Neural progenitor cell (in vitro differentiated cells): ENCODE measurements around the gene BEX5. TPM values are rescaled to one million over a fixed set of nuclear protein-coding genes. Genes with fewer than 3 reads are reported as not detected.

ENCODE experiments used
- DNase-seq: peaks from one replicate; pipeline ENCODE4 v3.0.0-alpha.2; 2016; ENCODE audit warnings: low spot score
- H2AFZ ChIP-seq: fragments of 200-600 bp; sonication (generic); replicated peaks from 2 replicates; pipeline ENCODE4 v1.6.1; 2016; ENCODE audit warnings: antibody characterized with exemption
- H3F3A ChIP-seq: fragments of 200-600 bp; sonication (generic); 2 replicates; pipeline ENCODE4 v1.6.1; 2016; ENCODE audit warnings: antibody characterized with exemption, low read depth
- H3K27ac ChIP-seq: fragments of 200-600 bp; sonication (generic); 2 replicates; pipeline ENCODE4 v1.5.1; 2016; ENCODE audit warnings: mild to moderate bottlenecking
- H3K27me3 ChIP-seq: fragments of 200-600 bp; sonication (generic); 2 replicates; pipeline ENCODE4 v1.6.1; 2016; ENCODE audit warnings: mild to moderate bottlenecking, moderate library complexity
- H3K36me3 ChIP-seq: fragments of 200-600 bp; sonication (generic); 2 replicates; pipeline ENCODE4 v1.5.1; 2016
- H3K4me1 ChIP-seq: fragments of 200-600 bp; sonication (generic); 2 replicates; pipeline ENCODE4 v1.6.1; 2016; ENCODE audit warnings: mixed run types
- H3K4me2 ChIP-seq: fragments of 200-600 bp; sonication (generic); 2 replicates; pipeline ENCODE4 v1.6.1; 2016
- H3K4me3 ChIP-seq: fragments of 200-600 bp; sonication (generic); 2 replicates; pipeline ENCODE4 v1.5.1; 2016
- H3K79me2 ChIP-seq: fragments of 200-600 bp; sonication (generic); 2 replicates; pipeline ENCODE4 v1.6.1; 2016; ENCODE audit warnings: low read depth
- H3K9ac ChIP-seq: fragments of 200-600 bp; sonication (generic); 2 replicates; pipeline ENCODE4 v1.6.1; 2016
- H3K9me3 ChIP-seq: fragments of 200-600 bp; sonication (generic); 2 replicates; pipeline ENCODE4 v1.5.1; 2016; ENCODE audit warnings: low read depth
- H4K20me1 ChIP-seq: fragments of 200-600 bp; sonication (generic); 2 replicates; pipeline ENCODE4 v1.6.1; 2016; ENCODE audit warnings: low read depth
- H3K27ac Mint-ChIP-seq: 3 replicates; pipeline ENCODE4 v1.8.0; 2021; ENCODE audit warnings: mixed read lengths
- H3K27me3 Mint-ChIP-seq: 2 replicates; pipeline ENCODE4 v1.8.0; 2022; ENCODE audit warnings: low read depth, mild to moderate bottlenecking, inconsistent platforms, moderate library complexity, mixed read lengths; ENCODE audit not compliant: insufficient read depth
- H3K36me3 Mint-ChIP-seq: 3 replicates; pipeline ENCODE4 v1.8.0; 2021; ENCODE audit warnings: mixed read lengths
- H3K4me1 Mint-ChIP-seq: 3 replicates; pipeline ENCODE4 v1.8.0; 2021; ENCODE audit warnings: mixed read lengths
- H3K4me3 Mint-ChIP-seq: 3 replicates; pipeline ENCODE4 v1.8.0; 2021; ENCODE audit warnings: mild to moderate bottlenecking, moderate library complexity, mixed read lengths
- H3K9me3 Mint-ChIP-seq: 3 replicates; pipeline ENCODE4 v1.8.0; 2020; ENCODE audit warnings: mixed read lengths
- CTCF ChIP-seq: fragments of 200-600 bp; sonication (generic); IDR thresholded peaks from 2 replicates; pipeline ENCODE4 v1.5.1; 2017; ENCODE audit warnings: antibody characterized with exemption, mild to moderate bottlenecking
- EZH2 ChIP-seq: fragments of 200-600 bp; sonication (generic); IDR thresholded peaks from 2 replicates; pipeline ENCODE4 v1.6.1; 2017; ENCODE audit warnings: antibody characterized with exemption, mild to moderate bottlenecking, moderate library complexity
- EZH2phosphoT487 ChIP-seq: fragments of 200-600 bp; sonication (generic); IDR thresholded peaks from 2 replicates; pipeline ENCODE4 v1.6.1; 2017; ENCODE audit warnings: antibody characterized with exemption
- total RNA-seq: library from RNA; depleted of rRNA; stranded (reverse); fragments of >200 nt; gene quantifications from 2 replicates; pipeline ENCODE4 v1.2.3, GENCODE V29; 2015; ENCODE audit warnings: low replicate concordance

The BEX5 gene
- total RNA-seq, 1 donor from 2014 or later, result 3.8 TPM

DNA sequence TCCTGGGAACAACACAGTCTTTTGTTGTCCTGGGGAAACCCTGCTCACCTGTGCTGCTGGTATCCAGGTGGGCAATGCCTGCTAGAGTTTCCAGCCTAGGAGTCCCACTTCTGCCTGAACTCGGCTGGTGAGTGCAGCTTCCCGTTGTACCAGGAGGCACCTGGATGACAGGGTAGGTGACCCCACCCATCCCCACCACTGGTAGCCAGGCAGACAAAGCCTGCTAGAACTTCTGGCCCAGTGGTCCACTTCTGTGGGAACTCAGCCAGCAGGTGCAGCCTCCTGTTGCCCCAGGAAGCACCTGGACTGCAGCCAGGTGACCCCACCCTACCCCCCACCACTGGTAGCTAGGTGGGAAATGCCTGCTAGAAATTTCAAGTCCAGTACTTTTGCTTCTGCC lies 40.0 kb downstream of the BEX5 start:
- no peak overlapping the region for H3K4me3 ChIP-seq
- H3K9me3 ChIP-seq, result peaks cover 4% of the 10 kb centered on the region
- Mint-ChIP-seq H3K36me3 (no peaks in the 10 kb centered on the region), H3K9me3 (peaks cover 9% of the 10 kb centered on the region), H3K4me1 (no peaks in the 10 kb centered on the region), H3K27me3 (no peaks in the 10 kb centered on the region), H3K4me3 (no peak overlapping the region), H3K27ac (no peak overlapping the region)
- H3K27me3 ChIP-seq, result no peaks in the 10 kb centered on the region
- no peak overlapping the region for H2AFZ ChIP-seq
- H3F3A ChIP-seq, result no peaks in the 10 kb centered on the region
- H4K20me1 ChIP-seq, result no peaks in the 10 kb centered on the region
- TF ChIP-seq EZH2phosphoT487, result no peak
- TF ChIP-seq CTCF, result no peak
- TF ChIP-seq EZH2, result no peak
- H3K36me3 ChIP-seq, result no peaks in the 10 kb centered on the region
- no peak overlapping the region for H3K4me2 ChIP-seq
- no peak overlapping the region for H3K27ac ChIP-seq
- H3K4me1 ChIP-seq, result no peaks in the 10 kb centered on the region
- H3K79me2 ChIP-seq, result no peaks in the 10 kb centered on the region
- no peak overlapping the region for H3K9ac ChIP-seq
- DNase-seq, result no peak

GRCh38 chrX:102113367-102113766 lies 42.4 kb downstream of the BEX5 start:
- Histone ChIP-seq H3F3A (no peaks in the 10 kb centered on the region), H2AFZ (no peak overlapping the region), H3K27me3 (no peaks in the 10 kb centered on the region), H3K9ac (no peak overlapping the region), H3K4me2 (no peak overlapping the region), H3K4me1 (no peaks in the 10 kb centered on the region), H3K36me3 (no peaks in the 10 kb centered on the region), H3K9me3 (peaks cover 7% of the 10 kb centered on the region), H3K27ac (no peak overlapping the region), H3K79me2 (no peaks in the 10 kb centered on the region), H3K4me3 (no peak overlapping the region), H4K20me1 (no peaks in the 10 kb centered on the region)
- H3K36me3 Mint-ChIP-seq, result no peaks in the 10 kb centered on the region
- peaks cover 10% of the 10 kb centered on the region for H3K9me3 Mint-ChIP-seq
- no peak overlapping the region for H3K27ac Mint-ChIP-seq
- H3K4me3 Mint-ChIP-seq, result no peak overlapping the region
- no peak for DNase-seq
- H3K27me3 Mint-ChIP-seq, result no peaks in the 10 kb centered on the region
- TF ChIP-seq EZH2phosphoT487 (no peak), CTCF (no peak), EZH2 (no peak)
- no peaks in the 10 kb centered on the region for H3K4me1 Mint-ChIP-seq

Other genes with a start within 250 kb of the BEX5 start
- 3.1 and 5.7 TPM in 2 replicates for gene ZMAT1, start 223.9 kb downstream of the BEX5 start, total RNA-seq
- gene TCEAL2, start 30.3 kb downstream of the BEX5 start, total RNA-seq, result 12.9 and 19.8 TPM in 2 replicates
- not detected in 2 replicates for gene TCEAL6, start 13.5 kb downstream of the BEX5 start, total RNA-seq
- gene TCP11X1, start 59.3 kb upstream of the BEX5 start, total RNA-seq, result 0.40 TPM in 1 of 2 replicates, not detected in the other
- 0.12 and 0.22 TPM in 2 replicates for gene NXF2, start 91.2 kb upstream of the BEX5 start, total RNA-seq